Heart left ventricle (tissue), 13 donors: ENCODE results near the gene RCAN3.

Source experiments
- POLR2A ChIP-seq, 2 donors: fragments of 450-650 bp; IDR thresholded peaks; one replicate each; pipeline ENCODE4 v1.6.1; 2017; ENCODE audit warnings: antibody characterized with exemption in 2 of 2, mild to moderate bottlenecking in 2 of 2, moderate library complexity in 2 of 2
- TF ChIP-seq, protein P1 (sequence below), 12 donors: fragments of 200-600 bp; sonication (generic) in 4 of 12; IDR thresholded peaks; one replicate each; pipeline versions ENCODE4 v1.5.0 to v1.8.0; 2018 to 2022; ENCODE audit warnings: antibody characterized with exemption in 12 of 12, mild to moderate bottlenecking in 5 of 12
- donor health status: ischemic (EF 13 %, LVEDD 7.1; RV severe dilation, severe dysfunction).
- donor health status: DM: no; HTN: yes; CAD: no.
- donor health status: DM: no; HTN: no; CAD: no.
- donor health status: ischemic (EF 25% LVEDD 6.9; RV normal size, moderate dysfunction).
- donor health status: ischemic (EF 25% LVEDD 5.7; RV mildly dilated, moderate dysfunction).
- donor health status: ischemic (EF 35%, LVEDD 5.7; RV mildly dilated, moderate dysfunction).
- donor health status: nonischemic (EF 11% LVEDD 7.7; RV severe dilation, severe dysfunction).
- donor health status: DM: yes; HTN: yes; CAD: no.
- donor health status: PGD.
- donor health status: ischemic (EF 29% LVEDD 5.4; RV normal size, mild dysfunction).
- donor health status: nonischemic (EF 23%, LVEDD 6.1; RV moderate dilation, normal function).

DNA sequence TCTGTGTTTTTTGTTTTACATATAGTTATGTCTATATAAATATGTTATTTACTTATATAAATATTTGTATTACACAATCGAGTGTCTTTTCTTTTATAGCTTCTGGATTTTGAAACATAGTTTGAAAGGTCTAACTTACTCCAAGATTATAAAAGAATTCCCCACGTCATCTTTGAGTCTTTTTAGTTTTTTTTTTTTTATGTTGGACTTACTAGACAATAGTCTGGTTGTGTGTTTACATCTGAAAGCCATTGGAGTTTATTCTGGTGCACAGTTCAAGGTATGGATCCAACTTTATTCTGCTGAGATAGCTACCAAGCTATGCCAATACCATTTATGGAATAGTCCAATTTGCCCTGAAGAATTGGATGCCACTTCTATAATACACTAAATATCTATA is 26.1 kb upstream of the RCAN3 start:
- TF ChIP-seq, protein P1, sequence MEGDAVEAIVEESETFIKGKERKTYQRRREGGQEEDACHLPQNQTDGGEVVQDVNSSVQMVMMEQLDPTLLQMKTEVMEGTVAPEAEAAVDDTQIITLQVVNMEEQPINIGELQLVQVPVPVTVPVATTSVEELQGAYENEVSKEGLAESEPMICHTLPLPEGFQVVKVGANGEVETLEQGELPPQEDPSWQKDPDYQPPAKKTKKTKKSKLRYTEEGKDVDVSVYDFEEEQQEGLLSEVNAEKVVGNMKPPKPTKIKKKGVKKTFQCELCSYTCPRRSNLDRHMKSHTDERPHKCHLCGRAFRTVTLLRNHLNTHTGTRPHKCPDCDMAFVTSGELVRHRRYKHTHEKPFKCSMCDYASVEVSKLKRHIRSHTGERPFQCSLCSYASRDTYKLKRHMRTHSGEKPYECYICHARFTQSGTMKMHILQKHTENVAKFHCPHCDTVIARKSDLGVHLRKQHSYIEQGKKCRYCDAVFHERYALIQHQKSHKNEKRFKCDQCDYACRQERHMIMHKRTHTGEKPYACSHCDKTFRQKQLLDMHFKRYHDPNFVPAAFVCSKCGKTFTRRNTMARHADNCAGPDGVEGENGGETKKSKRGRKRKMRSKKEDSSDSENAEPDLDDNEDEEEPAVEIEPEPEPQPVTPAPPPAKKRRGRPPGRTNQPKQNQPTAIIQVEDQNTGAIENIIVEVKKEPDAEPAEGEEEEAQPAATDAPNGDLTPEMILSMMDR (IDR thresholded peaks at IDR 0.05) = no peak
- no peak for TF ChIP-seq POLR2A (IDR thresholded peaks at IDR 0.05)
